Activated CD4-positive, alpha-beta T cell treated with anti-CD3 and anti-CD28 coated beads, Interleukin-2, amount 50 U/mL, for 16 hours (primary cell): Measurements from ENCODE around the gene MAP4K5.

Experiments
- DNase-seq: peaks from one replicate; pipeline ENCODE4 v3.0.0-alpha.2; 2020

The MAP4K5 gene

DNA sequence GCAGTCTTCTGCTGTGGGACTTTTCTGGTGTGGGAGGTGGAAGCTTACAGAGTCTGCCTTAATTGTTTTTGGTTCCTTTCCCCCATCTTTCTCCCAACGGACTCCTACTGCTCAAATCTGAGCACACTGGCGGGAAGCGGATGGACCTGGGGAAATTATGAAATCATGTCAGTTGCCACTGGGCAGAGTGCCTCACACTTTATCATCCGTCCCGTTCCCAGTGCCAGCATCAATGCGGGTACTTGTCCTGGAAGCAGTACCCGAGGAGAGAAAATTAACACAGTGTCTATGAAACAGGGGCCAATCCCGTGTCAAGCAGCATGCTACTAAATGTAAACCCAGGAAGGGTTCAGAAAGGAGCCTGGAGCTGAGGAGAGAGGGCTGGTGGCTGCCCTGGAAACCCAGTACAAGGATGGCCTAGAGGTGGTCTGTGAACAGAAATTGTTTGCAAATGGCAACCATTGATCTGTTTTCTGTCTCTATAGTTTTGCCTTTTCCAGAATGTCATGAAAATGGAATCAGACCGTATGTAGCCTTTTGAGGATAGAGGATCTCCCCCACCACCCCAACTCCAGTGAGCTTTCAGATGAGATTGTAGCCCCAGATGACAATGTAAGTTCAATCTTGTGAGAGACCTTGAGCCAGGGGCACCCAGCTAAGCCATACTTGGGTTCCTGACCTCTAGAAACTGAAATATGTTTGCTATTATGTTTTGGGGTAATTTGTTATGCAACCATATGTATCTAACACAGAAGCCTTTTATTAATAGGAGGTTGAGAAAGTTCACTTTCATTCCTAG lies 134.8 kb downstream of the MAP4K5 start:
- DNase-seq = no peak

DNA sequence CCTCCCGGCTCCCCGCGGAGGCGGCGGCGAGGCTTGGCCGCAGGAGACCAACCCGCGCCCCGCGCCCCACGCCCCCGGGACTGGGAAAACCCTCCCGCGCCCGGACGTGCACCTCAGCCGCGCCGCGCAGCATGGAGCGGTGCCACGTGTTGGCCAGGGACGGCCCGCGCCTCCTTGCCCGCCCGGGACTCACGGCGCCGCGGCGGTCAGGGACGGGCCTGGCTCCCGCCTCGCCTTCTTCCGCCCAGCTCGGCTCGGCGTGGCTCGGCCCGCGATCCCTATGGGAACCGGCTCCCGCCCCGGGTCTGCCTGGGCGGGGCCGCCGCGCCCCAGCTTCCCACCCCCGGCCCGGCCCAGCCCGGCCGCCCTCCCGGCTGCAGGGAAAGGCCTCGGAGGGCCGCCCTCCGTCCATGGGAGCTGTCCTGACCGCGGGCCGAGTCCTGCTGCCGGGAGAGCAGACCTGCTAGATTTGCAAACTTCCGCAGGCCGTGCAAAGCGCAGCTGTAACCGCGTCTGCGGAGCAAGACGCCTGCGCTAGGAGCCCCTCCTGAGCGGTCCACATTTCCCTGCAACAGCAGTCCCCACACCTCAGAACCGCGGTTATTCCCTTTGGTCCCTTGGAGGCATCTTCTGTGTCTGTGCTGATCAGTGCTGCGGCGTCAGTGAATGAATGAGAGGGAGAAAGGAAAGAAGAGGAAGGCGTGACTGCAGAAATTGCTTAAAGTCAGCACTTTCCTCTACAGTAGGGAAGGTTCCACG lies 135.6 kb downstream of the MAP4K5 start, which contains the start of gene CDKL1:
TSS of gene CDKL1 (minus strand) at position 251 of the 759 bp plus-strand sequence. CDS start 1,013 bp downstream, outside the sequence.
- peak; percentile 42 for DNase-seq

DNA sequence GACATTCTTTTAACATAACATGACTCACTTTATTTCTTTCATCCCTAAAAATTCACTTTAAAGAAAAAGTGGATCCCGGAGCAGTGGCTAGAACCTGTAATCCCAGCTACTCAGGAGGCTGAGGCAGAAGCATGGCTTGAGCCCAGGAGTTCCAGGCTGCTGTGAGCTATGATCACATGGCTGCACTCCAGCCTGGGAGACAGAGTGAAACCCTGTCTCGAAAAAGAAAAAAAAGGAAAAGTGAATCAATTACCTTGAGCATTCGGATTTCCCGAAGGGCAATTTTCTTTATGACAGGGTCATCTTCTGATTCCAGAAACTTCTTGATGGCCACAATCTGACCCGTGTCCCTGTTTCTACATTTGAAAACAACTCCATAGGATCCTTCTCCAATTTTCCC lies 136.9 kb downstream of the MAP4K5 start:
- DNase-seq = no peak

DNA sequence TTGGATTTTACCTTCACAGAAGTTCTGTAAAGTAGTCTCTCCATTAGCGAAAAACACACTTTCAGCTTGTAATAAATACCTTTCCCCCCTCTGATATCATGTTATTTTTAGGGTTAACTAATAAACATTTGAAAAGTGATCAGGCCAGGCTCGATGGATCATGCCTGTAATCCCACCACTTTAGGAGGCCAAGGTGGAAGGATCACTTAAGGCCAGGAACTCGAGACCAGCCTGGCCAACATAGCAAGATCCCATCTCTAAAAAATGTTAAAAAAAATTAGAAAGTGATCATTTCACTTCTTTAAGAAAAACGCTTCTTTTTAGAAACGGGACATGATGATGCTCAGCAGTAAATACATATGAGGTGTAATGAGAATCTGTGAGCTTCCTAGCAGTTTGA lies 137.7 kb downstream of the MAP4K5 start:
- DNase-seq = no peak

DNA sequence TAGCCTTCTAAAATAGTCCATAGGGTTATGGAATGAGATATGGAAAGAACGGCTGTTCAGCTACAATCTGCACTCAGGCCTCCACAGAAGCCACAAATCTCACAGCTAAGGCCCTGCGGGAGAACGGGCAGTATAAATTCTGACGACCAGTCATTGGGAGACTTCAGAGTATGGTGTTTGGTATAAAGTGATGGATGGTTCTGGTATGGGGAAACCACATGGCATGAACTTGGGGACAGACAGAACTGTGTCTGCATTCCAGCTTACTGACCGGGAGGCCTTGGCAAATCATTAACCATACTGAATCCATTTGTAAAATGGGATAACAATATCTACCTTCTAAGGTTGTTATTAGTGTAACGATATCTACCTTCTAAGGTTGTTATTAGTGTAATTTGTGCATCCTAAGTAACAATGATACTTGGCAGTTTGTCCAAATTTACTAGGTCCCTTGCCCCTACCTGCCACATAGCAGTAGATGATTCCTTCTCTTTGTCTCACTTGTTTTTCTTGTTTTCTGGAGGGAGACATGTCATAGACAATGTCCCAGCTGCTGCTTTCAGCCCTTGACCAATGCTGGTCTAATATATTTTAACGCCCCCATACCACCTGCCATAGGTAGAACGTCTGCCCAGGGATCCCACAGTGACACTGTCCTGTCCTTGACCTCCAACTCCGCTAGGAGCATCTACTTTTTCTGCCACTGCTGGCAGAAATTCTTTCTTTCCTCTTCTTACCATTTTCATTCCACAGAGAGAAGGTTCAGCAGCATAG lies 142.5 kb downstream of the MAP4K5 start:
- DNase-seq = no peak

DNA sequence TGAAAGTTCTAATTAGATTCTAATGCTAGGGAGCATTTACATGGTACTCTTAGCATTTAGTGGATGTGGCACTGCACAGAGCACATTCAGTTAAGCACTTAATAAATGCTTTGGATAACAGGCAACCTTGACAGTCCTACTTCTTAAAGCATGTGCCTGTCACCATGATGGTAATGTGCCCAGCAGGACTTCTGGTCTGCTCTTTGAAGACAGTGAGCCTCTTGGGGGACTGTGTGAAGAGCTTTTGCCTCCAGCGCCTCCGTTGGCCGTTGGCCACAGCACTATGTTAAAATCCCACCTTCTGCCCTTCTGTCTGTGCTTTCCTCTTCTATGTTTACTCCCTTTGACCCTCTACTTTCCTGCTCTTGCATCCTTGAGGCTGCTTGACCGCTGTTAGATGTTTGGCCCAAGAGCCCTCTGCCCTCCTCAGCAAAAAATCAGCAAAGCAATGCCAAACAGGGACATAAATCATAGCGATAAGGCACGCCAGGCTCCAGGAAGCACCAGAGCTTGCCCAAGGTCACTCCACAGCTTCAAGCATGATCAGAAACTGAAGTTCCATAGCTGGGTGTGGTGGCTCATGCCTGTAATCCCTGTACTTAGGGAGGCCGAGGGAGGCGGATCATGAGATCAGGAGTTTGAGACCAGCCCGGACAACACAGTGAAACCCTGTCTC lies 144.0 kb downstream of the MAP4K5 start:
- no peak for DNase-seq

DNA sequence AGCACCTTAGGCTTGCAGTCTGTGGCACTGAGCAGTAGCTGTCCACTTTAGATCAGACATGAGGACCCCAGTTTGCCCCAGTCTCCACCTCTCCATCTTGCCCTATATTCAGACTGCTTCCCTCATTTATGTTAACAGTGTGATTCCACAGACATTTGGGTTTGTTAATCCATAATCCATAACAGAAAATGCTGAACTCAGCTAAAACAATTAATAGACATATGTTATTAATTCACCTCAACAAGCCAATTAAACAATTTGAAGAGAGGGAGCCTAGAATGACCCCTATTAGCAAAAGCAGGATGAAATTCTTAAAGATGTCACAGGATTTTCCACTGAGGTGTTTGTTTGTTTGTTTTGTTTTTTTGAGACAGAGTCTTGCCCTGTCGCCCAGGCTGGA lies 144.8 kb downstream of the MAP4K5 start:
- DNase-seq = no peak

DNA sequence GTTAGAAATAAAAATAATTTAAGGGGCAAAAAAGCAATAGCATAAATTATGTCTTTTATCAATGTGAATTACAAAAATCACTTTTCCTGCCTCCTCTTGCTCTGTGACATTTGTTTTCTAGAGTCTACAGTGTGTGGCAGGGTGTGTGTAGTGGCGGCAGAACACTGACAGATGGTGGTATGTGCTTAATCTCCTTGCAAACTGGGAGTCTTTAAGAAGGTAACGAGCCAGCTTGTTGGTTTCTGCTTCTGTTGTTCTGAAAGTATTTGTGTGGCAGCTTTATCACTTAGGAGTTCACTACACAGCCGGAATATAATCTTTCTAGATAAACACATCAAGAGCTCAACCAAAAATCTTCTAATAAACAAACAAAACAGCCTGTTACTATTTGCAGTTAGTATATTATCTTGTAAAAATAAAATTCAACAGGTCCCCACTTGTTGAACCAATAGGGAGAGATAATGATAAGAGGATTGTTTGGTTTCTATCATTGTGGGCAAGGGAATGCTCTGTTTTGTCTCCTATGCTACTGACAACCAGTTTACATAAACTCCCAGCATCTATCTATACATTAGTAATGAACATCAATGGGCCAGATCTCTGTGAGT lies 148.6 kb downstream of the MAP4K5 start:
- DNase-seq = no peak

DNA sequence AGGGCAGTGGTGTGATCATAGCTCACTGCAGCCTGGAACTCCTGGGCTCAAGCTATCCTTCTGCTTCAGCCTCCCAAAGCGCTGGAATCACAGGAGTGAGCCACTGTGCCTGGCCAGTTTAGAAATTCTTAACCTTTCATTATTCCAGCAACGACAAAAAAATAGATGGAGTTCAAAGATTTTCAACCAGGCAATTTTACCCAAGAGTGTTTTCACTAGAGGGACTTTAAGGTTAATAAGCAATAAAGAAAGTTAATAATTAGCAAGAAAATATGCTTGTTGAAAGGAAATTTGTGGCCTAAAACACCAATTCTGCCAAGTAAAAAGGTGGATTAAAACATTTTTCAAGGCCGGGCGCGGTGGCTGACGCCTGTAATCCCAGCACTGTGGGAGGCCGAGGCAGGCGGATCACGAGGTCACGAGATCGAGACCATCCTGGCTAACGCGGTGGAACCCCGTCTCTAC lies 150.5 kb downstream of the MAP4K5 start:
- DNase-seq = no peak

DNA sequence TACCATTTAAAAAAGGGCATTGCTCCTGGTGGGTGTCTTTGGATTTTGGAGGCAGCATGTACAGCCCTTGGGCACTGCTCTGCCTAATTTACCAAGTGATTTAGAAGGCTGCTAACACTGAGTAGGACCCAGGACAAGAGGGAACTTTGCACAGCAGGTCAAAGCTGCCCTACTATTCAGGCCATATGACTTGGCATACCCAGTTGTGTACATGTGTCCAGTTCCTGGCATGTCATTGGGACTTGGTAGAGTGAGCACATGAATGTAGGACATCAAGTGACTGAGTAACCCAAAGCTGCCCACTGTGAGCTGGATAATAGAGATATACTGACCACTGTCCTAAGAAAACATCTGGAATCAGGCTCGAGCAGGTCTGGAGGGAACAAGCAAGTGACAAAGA lies 151.4 kb downstream of the MAP4K5 start:
- no peak for DNase-seq

DNA sequence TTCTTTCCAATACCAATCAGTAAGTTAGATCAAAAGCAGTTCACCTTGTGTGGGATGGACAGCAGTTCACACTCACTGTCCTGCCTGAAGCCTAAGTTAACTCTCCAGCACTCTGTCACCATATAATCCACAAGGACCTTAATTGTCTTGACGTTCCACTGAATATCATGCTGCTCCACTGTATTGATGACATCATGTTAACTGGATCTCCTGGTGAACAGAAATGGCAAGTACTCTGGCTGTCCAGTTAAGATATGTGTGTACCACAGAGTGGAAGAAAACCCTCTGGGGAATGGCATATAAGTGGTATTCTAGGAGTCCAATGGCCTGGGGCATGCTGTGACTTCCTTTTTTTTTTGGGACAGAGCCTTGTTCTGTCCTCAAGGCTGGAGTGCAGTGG lies 151.9 kb downstream of the MAP4K5 start:
- no peak for DNase-seq

DNA sequence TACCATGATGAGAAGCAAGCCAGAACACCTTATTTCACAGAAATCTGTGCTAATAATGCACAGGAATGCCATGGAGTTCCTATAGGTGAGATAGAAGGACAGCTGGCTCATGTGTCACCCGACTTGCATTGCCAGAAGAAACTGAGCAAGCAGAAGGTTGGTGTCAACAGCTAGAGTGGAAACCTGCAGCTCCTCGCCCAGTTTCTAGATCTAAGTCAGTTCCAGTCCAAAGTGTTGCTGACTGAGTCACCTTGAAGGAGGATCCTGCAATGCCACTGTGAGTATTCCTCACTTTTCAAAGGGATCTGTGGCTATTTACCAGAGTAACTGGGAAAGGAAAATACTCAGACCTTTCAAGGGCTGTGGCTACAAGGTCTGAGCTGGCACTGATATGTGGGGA lies 152.8 kb downstream of the MAP4K5 start:
- DNase-seq = no peak

DNA sequence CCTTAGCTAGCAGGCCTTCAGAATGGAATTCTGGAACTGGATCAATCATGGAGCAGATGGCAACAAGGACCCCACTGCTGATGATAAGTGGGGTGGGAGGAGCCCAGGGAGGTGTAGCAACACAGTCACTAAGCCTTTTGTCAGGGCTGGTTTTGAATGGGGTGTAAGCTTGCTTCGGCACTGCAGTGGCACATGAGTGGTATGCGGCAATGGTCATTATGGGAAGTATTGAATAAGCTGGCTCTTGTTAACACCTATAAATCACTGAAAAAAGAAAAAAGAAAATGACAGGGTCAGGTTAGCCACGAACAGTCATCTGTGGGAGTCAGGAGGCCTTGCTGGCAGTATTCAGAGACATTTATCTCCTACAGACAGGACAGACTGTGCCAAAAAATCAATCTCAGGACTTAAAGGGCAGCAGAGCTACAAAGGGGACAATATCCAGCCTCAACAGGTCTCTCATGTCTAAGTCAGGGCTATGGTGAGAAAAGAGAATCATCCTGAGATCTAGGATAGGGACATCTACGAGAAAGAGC lies 154.8 kb downstream of the MAP4K5 start:
- no peak for DNase-seq

DNA sequence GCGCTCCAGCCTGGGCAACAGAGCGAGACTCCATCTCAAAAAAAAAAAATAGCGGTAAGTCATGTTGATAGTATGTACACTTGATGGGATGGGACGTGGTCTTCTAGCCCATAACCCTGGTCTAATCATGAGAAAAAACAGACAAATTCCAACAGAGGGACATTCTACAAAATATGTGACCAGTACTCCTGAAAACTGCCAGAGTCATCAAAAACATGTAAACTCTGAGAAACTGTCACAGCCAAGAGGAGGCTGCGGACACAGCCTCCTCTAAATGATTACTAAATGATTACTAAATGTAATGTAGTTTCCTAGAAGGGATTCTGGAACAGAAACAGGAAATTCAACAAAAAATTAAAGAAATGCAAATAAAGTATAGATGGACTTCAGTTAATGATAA lies 156.6 kb downstream of the MAP4K5 start:
- no peak for DNase-seq

DNA sequence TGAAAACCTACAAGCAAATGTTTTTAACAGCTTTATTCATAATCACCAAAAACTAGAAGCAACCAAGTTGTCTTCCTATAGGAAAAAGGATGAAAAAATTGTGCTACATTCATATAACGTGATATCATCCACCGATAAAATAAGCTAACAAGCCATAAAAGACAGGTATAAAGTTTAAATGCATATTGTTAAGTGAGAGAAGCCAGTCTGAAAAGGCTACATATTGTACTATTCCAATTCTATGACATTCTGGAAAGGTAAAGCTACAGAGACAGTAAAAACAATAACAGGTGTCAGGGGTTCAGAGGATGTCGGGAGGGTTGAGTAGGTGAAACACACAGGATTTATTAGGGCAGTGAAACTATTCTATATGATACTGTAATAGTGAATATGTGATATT lies 158.4 kb downstream of the MAP4K5 start:
- no peak for DNase-seq

DNA sequence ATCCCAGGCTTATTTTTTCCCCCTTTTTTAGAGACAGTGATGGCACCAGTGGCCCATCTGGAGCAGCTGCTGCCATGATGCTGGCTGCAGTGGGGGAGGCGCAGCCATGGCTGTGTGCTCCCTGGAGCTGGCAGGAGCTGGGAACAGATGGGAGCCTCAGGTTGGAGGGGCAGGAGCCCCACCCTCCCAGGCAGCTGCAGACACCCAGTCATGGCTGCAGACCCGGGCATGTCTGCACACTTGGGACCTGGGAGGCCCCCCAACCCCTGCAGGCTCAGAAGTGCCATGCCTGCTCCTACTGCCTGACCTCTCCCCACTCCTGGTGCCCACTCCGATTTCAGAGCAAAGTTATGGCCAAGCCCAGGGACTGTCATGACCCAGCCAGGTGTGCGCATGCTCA lies 160.8 kb downstream of the MAP4K5 start:
- no peak for DNase-seq
